H54 (cell line): ENCODE results near the gene MMP25.

Source experiments
- DNase-seq: peaks from one replicate; pipeline ENCODE4 v3.0.0; 2011; ENCODE audit warnings: low spot score, mixed read lengths; ENCODE audit not compliant: insufficient read length
- FAIRE-seq: peaks from 3 replicates; lab custom pipeline; 2011; peaks lifted over from hg19 to GRCh38; lab: Jason Lieb, UNC
- POLR2A ChIP-seq: IDR thresholded peaks from 2 replicates; pipeline ENCODE4 v1.6.1; 2011; ENCODE audit warnings: low read depth, mild to moderate bottlenecking, low read length

The MMP25 gene

GRCh38 chr16:3045758-3046640 lies at the start of gene MMP25:
Gene MMP25 (plus strand): TSS chr16:3046561. CDS start chr16:3046918, 357 bp downstream.
- FAIRE-seq (no peak), DNase-seq (no peak)

GRCh38 chr16:2999929-3000328 lies 46.4 kb upstream of the MMP25 start:
- no peak for TF ChIP-seq POLR2A
- no peak for DNase-seq
- FAIRE-seq, result no peak

More at GRCh38 chr16:3045758-3046640, at the start of gene MMP25:
- TF ChIP-seq POLR2A, result no peak

- TF ChIP-seq POLR2A, result no peak
- FAIRE-seq (no peak), DNase-seq (no peak)
Observed at GRCh38 chr16:3000540-3000939, 45.8 kb upstream of the MMP25 start.

DNA sequence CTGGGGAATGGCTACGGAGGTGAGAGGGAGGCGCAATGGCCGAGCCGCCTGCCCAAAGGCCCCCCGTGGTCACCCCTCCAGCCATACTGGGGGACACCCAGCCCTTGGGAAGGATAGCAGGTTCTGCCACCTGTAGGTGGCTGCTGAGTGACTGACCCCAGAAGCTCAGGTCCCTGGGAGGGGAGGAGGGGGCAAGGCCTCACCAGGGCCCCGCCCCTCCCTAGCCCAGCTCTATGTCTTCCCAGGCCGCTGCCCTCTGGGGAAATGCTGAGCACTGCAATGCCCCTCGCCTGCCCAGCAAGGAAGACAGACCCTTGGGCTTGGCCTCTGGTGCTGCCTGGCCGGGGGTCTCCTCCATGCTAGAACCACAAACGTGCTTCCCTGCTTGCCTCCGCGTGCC lies 45.0 kb upstream of the MMP25 start:
- FAIRE-seq (no peak), DNase-seq (no peak)
- no peak for TF ChIP-seq POLR2A

GRCh38 chr16:3003582-3004270 lies 42.6 kb upstream of the MMP25 start:
- FAIRE-seq (peak; percentile 85), DNase-seq (peak; percentile 99)
- TF ChIP-seq POLR2A, result no peak

DNA sequence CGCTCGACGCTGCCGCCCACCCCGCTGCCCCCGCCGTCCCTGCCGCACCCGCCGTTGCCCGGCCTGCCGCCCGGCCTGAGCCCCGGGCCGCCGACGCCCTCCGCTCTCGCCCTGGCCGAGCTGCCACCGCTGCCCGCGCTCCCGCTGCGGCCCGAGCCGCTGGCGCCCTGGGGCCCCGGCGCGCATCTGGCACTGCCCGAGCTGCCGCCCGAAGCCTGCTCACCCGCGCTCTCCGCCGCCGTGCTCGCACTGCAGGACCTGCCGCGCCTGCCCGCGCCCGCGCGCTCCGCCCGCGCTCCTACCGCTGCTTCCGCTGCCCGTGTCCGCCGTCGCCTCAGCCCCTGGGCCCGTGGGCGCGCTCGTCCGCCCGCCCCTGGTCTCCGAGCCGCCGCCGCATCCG lies 42.0 kb upstream of the MMP25 start:
- DNase-seq, result no peak
- TF ChIP-seq POLR2A, result no peak
- FAIRE-seq, result no peak

- no peak for TF ChIP-seq POLR2A
- DNase-seq, result peak; percentile 66
- FAIRE-seq, result no peak
Observed at GRCh38 chr16:3004781-3005284, 41.5 kb upstream of the MMP25 start.

DNA sequence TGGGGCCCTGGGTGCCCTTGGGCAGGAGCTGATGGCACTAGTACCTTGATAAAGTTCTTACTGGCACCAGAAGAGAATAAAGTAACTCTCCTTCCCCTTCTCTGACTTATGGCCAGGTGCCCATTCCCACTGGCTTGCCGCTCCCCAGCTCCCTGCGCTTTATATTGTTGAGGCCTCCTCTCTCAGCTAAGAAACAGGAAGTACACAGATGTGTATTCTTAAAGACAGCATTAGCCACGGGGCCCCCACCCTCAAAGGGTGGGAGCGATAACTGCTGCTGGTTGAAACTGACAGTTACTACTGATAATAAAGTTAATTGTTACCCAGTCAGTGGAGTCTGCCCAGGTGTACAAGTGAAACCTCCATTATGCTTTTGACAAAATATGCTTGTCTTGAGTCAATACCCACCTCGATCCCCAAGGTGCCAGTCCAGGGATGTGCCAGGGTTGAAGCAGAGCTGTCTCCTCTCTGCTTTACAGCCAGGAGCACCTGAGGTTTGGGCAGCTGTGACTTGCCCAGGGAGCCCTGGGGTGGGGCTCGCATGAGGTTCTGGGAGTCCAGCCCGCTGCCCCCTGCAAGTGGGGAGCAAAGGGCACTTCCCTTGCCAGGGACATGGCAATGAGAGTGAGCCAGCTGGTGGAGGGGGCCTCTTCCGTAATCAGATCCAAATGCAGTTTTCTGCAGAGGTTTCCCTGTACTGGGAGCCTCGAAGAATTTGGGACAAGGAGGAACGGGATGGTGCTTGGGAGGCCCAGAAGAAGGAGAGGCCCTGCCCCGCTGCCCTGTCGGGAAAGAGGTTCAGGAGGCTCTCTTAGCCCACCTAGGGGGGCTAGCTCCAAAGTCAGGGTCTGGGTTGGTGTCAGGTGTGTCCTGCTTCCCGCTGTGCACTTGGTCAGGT lies 39.1 kb upstream of the MMP25 start:
- no peak for TF ChIP-seq POLR2A
- FAIRE-seq, result no peak

GRCh38 chr16:3007957-3008689 lies 38.2 kb upstream of the MMP25 start:
- TF ChIP-seq POLR2A, result no peak
- no peak for FAIRE-seq
- DNase-seq, result no peak

More for the DNA sequence above, 39.1 kb upstream of the MMP25 start:
- DNase-seq, result no peak

GRCh38 chr16:3008690-3009037 lies 37.7 kb upstream of the MMP25 start:
- FAIRE-seq (no peak), DNase-seq (no peak)
- TF ChIP-seq POLR2A, result no peak

DNA sequence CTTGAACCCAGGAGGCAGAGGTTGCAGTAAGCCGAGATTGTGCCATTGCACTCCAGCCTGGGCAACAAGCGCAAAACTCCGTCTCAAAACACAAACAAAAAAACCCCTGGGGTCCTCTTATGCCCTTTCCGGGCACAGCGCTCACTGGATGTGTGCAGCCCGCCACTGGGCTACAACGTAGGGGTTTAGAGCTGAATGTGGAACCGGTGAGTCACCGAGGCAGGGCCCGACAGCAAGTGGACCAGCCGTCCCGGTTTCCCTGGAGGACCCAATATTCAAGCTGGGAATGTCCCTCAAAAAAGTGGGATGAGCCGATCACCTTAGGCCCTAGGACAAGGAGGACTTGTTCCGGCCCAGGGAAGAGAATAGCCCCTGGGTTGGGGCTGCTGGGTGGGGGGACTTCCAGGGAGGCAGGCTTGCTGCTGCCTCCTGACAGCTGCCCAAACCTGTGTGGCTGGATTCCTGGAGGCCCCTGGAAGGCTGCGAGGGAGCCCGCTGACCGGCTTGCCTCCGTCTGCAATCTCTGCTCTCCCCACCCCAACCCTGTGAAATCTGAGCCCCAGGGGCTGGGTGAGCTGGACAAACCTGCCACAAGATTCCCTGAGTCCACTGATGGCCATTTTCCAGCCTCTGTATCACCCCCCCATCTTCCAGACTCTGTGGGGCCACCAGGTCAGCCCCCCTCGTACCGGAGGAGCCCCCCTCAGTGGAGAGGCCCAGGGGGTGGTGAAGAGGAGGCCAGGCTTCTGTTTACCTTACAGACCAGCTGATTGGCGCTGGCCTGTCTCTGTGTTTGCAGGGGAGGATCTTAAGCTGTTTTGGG lies 36.6 kb upstream of the MMP25 start:
- DNase-seq, result no peak
- FAIRE-seq, result no peak
- no peak for TF ChIP-seq POLR2A

- DNase-seq, result no peak
- TF ChIP-seq POLR2A, result no peak
- no peak for FAIRE-seq
Observed at GRCh38 chr16:3010510-3010909, 35.9 kb upstream of the MMP25 start.

DNA sequence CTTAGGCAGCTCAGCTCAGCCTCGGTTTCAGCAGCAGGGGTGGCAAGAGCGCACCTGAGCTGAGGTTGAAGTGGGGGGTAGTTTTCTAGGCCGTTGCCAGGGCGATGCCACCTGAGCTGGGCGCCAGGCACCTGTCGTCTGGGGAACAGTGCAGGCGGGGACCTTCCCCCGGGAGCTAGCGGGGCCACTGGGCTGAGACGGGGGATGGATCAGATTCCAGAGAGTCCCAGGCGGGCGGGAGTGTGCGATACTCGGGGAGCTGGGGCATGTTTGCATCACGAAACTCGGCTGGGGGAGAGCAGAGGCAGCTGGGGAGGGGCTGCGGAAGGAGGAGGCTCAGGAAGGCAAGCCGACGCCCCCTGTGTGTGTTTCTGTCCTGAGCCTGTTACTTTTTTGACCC lies 34.1 kb upstream of the MMP25 start:
- no peak for DNase-seq

More for the DNA sequence above, 34.1 kb upstream of the MMP25 start:
- TF ChIP-seq POLR2A, result no peak
- no peak for FAIRE-seq
